ENCODE data around the gene PLA2G4D.

PLA2G4D gene

GRCh38 chr15:42087460-42087859 lies 6.9 kb downstream of the PLA2G4D start:
- H3K4me3 ChIP-seq (ENCODE audit: low read depth, low read length) = no peak overlapping the region
- no peak for DNase-seq (ENCODE audit: low read depth)
- TF ChIP-seq, protein P1, sequence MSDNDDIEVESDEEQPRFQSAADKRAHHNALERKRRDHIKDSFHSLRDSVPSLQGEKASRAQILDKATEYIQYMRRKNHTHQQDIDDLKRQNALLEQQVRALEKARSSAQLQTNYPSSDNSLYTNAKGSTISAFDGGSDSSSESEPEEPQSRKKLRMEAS (IDR thresholded peaks at IDR 0.05; ENCODE audit: low read depth, low read length) = no peak
- TF ChIP-seq POLR2A (IDR thresholded peaks at IDR 0.05; ENCODE audit: extremely low read depth, insufficient read length) (no peak), MYC (IDR thresholded peaks at IDR 0.05; ENCODE audit: low read depth, low read length) (no peak)
- TF ChIP-seq, protein P2, sequence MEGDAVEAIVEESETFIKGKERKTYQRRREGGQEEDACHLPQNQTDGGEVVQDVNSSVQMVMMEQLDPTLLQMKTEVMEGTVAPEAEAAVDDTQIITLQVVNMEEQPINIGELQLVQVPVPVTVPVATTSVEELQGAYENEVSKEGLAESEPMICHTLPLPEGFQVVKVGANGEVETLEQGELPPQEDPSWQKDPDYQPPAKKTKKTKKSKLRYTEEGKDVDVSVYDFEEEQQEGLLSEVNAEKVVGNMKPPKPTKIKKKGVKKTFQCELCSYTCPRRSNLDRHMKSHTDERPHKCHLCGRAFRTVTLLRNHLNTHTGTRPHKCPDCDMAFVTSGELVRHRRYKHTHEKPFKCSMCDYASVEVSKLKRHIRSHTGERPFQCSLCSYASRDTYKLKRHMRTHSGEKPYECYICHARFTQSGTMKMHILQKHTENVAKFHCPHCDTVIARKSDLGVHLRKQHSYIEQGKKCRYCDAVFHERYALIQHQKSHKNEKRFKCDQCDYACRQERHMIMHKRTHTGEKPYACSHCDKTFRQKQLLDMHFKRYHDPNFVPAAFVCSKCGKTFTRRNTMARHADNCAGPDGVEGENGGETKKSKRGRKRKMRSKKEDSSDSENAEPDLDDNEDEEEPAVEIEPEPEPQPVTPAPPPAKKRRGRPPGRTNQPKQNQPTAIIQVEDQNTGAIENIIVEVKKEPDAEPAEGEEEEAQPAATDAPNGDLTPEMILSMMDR (IDR thresholded peaks at IDR 0.05; ENCODE audit: low read depth, low read length) = no peak

DNA sequence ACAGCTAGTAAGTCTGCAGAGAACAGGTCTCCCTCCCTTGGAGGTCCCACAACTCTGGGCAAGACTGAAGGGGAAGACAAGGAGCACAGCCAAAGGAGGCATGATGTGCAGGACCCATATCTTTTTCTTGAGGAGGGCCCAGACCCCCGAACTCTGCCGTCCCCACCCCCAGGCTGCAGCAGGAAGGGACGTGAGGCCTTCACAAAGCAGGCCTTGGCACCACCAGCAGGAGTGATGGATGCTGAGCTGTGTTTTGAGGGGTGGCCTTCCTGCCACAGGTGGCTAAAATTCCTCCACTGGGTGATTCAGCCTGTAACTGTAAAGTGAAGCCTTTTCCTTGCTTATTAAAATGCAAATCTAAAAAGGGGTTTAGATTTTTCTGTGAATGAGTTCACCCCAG lies 8.6 kb downstream of the PLA2G4D start:
- no peak for DNase-seq (ENCODE audit: low read depth)
- no peak overlapping the region for H3K4me3 ChIP-seq (ENCODE audit: low read depth, low read length)
- TF ChIP-seq, protein P2 (IDR thresholded peaks at IDR 0.05; ENCODE audit: low read depth, low read length) = no peak
- TF ChIP-seq, protein P1 (IDR thresholded peaks at IDR 0.05; ENCODE audit: low read depth, low read length) = no peak
- no peak for TF ChIP-seq MYC (IDR thresholded peaks at IDR 0.05; ENCODE audit: low read depth, low read length)
- no peak for TF ChIP-seq POLR2A (IDR thresholded peaks at IDR 0.05; ENCODE audit: extremely low read depth, insufficient read length)

DNA sequence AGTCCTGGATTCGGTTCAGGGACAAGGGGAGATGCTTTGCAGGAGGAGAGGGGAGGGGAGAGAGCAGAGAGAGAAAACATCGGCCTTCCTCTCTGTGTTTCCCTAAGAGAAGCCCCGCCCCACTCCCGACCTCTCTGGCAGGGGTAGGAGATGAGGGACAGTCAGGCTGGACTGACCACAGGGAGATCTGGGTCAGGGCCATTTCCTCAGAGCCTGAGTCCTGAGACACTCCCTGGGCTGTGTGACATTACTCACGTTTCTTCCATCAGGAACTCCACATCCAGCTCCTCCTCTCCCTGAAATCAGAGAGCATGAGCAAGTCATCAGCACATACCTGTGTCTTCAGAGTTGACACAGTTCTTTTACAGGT lies 9.1 kb downstream of the PLA2G4D start:
- TF ChIP-seq POLR2A (IDR thresholded peaks at IDR 0.05; ENCODE audit: extremely low read depth, insufficient read length) (no peak), MYC (IDR thresholded peaks at IDR 0.05; ENCODE audit: low read depth, low read length) (no peak)
- TF ChIP-seq, protein P2 (IDR thresholded peaks at IDR 0.05; ENCODE audit: low read depth, low read length) = no peak
- TF ChIP-seq, protein P1 (IDR thresholded peaks at IDR 0.05; ENCODE audit: low read depth, low read length) = no peak
- no peak overlapping the region for H3K4me3 ChIP-seq (ENCODE audit: low read depth, low read length)
- DNase-seq (ENCODE audit: low read depth) = no peak

GRCh38 chr15:42084465-42085235 lies 9.7 kb downstream of the PLA2G4D start:
- H3K4me3 ChIP-seq (ENCODE audit: low read depth, low read length) = no peak overlapping the region
- DNase-seq (ENCODE audit: low read depth) = peak; percentile 57
- TF ChIP-seq POLR2A (IDR thresholded peaks at IDR 0.05; ENCODE audit: extremely low read depth, insufficient read length) (no peak), MYC (IDR thresholded peaks at IDR 0.05; ENCODE audit: low read depth, low read length) (0 out of 2 replicates have a peak, but pooled peaks have one; percentile 16)
- TF ChIP-seq, protein P1 (IDR thresholded peaks at IDR 0.05; ENCODE audit: low read depth, low read length) = 0 out of 2 replicates have a peak, but pooled peaks have one; percentile 4
- TF ChIP-seq, protein P2 (IDR thresholded peaks at IDR 0.05; ENCODE audit: low read depth, low read length) = peak; percentile 69

GRCh38 chr15:42083916-42084315 lies 10.4 kb downstream of the PLA2G4D start:
- DNase-seq (ENCODE audit: low read depth) = no peak
- TF ChIP-seq, protein P1 (IDR thresholded peaks at IDR 0.05; ENCODE audit: low read depth, low read length) = no peak
- TF ChIP-seq MYC (IDR thresholded peaks at IDR 0.05; ENCODE audit: low read depth, low read length) = no peak
- TF ChIP-seq, protein P2 (IDR thresholded peaks at IDR 0.05; ENCODE audit: low read depth, low read length) = no peak
- TF ChIP-seq POLR2A (IDR thresholded peaks at IDR 0.05; ENCODE audit: extremely low read depth, insufficient read length) = no peak
- no peak overlapping the region for H3K4me3 ChIP-seq (ENCODE audit: low read depth, low read length)
